Hepatocyte (in vitro differentiated cells): Measurements from ENCODE around the gene TBC1D3G.
"Not testable (repeated sequence)": the region's sequence is repeated elsewhere in the genome, so short reads cannot be mapped to it uniquely, and the experiment has no call there.

Source experiments
- EZH2 ChIP-seq: fragments of 200-600 bp; sonication (generic); IDR thresholded peaks from 2 replicates; pipeline ENCODE4 v1.6.1; 2016; ENCODE audit warnings: antibody characterized with exemption, mild to moderate bottlenecking, borderline replicate concordance
- TF ChIP-seq, protein P1 (sequence below): fragments of 200-600 bp; sonication (generic); IDR thresholded peaks from 2 replicates; pipeline ENCODE4 v1.5.1; 2016; ENCODE audit warnings: antibody characterized with exemption, mild to moderate bottlenecking; ENCODE audit not compliant: poor library complexity

DNA sequence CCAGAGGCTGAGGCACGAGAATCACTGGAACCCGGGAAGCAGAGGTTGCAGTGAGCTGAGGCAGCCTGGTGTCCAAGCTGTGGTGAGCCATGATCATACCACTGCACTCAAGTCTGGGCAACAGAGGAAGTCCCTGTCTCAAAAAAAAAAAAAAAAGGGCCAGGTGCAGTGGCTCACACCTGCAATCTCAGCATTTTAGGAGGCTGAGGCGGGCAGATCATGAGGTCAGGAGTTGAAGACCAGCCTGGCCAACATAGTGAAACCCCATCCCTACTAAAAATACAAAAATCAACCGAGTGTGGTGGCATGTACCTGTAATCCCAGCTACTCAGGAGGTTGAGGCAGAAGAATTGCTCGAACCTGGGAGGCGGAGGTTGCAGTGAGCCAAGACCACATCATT, 38.8 kb downstream of the TBC1D3G start:
- TF ChIP-seq, protein P1, sequence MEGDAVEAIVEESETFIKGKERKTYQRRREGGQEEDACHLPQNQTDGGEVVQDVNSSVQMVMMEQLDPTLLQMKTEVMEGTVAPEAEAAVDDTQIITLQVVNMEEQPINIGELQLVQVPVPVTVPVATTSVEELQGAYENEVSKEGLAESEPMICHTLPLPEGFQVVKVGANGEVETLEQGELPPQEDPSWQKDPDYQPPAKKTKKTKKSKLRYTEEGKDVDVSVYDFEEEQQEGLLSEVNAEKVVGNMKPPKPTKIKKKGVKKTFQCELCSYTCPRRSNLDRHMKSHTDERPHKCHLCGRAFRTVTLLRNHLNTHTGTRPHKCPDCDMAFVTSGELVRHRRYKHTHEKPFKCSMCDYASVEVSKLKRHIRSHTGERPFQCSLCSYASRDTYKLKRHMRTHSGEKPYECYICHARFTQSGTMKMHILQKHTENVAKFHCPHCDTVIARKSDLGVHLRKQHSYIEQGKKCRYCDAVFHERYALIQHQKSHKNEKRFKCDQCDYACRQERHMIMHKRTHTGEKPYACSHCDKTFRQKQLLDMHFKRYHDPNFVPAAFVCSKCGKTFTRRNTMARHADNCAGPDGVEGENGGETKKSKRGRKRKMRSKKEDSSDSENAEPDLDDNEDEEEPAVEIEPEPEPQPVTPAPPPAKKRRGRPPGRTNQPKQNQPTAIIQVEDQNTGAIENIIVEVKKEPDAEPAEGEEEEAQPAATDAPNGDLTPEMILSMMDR, result not testable (repeated sequence)
- TF ChIP-seq EZH2, result not testable (repeated sequence)
